IPS DF 6.9 (cell line): ENCODE results near the gene FABP7.

ENCODE experiments used
- DNase-seq: peaks from one replicate; pipeline ENCODE4 v3.0.0-alpha.2; 2013; ENCODE audit warnings: low read depth, low spot score
- H3K27ac ChIP-seq: one replicate; pipeline ENCODE4 v1.5.1; 2013; ENCODE audit warnings: low read length, control low read depth
- H3K27me3 ChIP-seq: 2 replicates; pipeline ENCODE4 v1.6.1; 2013; ENCODE audit warnings: mild to moderate bottlenecking, low read length; ENCODE audit not compliant: control insufficient read depth, insufficient read depth
- H3K36me3 ChIP-seq: 2 replicates; pipeline ENCODE4 v1.6.1; 2013; ENCODE audit warnings: low read length; ENCODE audit not compliant: control insufficient read depth, insufficient read depth
- H3K4me1 ChIP-seq: 2 replicates; pipeline ENCODE4 v1.6.1; 2013; ENCODE audit warnings: low read length; ENCODE audit not compliant: control insufficient read depth, insufficient read depth
- H3K4me3 ChIP-seq: 2 replicates; pipeline ENCODE4 v1.5.1; 2013; ENCODE audit warnings: mild to moderate bottlenecking, low read length
- H3K9me3 ChIP-seq: 2 replicates; pipeline ENCODE4 v1.6.1; 2013; ENCODE audit warnings: low read length, inconsistent platforms; ENCODE audit not compliant: control insufficient read depth, insufficient read depth
- WGBS: extraction: QIAGEN DNeasy Blood & Tissue Kit; methylation state at CpG from one replicate; pipeline ENCODE4 v1.1.7; 2013; ENCODE audit warnings: mixed read lengths, missing lambda C conversion rate; ENCODE audit not compliant: insufficient read length, insufficient coverage; 5-methylcytosine and 5-hydroxymethylcytosine counted together

FABP7 gene

GRCh38 chr6:122792766-122793165 is 13.2 kb downstream of the FABP7 start:
- H3K4me3 ChIP-seq = no peak overlapping the region
- no peak overlapping the region for H3K27ac ChIP-seq
- no peaks in the 10 kb centered on the region for H3K9me3 ChIP-seq
- no CpG with 5 or more reads among the region's 2 CpGs for WGBS
- H3K36me3 ChIP-seq = no peaks in the 10 kb centered on the region
- H3K27me3 ChIP-seq = 0 out of 2 replicates have a peak, but pooled peaks cover 1% of the 10 kb centered on the region
- H3K4me1 ChIP-seq = peaks cover 2% of the 10 kb centered on the region; the same call in 1 of the 2 replicates
- DNase-seq = no peak

- DNase-seq = no peak
- no CpG with 5 or more reads among the region's 3 CpGs for WGBS
- no peak overlapping the region for H3K27ac ChIP-seq
- H3K9me3 ChIP-seq = no peaks in the 10 kb centered on the region
- no peak overlapping the region for H3K4me3 ChIP-seq
- no peaks in the 10 kb centered on the region for H3K36me3 ChIP-seq
- H3K27me3 ChIP-seq = no peaks in the 10 kb centered on the region
- H3K4me1 ChIP-seq = no peaks in the 10 kb centered on the region
Observed at GRCh38 chr6:122797537-122797936, 18.0 kb downstream of the FABP7 start.

GRCh38 chr6:122798099-122798641 is 18.7 kb downstream of the FABP7 start:
- Histone ChIP-seq H3K27me3 (no peaks in the 10 kb centered on the region), H3K4me1 (no peaks in the 10 kb centered on the region), H3K4me3 (no peak overlapping the region), H3K27ac (no peak overlapping the region), H3K36me3 (no peaks in the 10 kb centered on the region), H3K9me3 (no peaks in the 10 kb centered on the region)
- no peak for DNase-seq
- no CpG with 5 or more reads among the region's 6 CpGs for WGBS

GRCh38 chr6:122799140-122799745 is 19.7 kb downstream of the FABP7 start:
- DNase-seq = no peak
- WGBS = no CpG with 5 or more reads among the region's 4 CpGs
- no peaks in the 10 kb centered on the region for H3K4me1 ChIP-seq

GRCh38 chr6:122799916-122800686 is 20.6 kb downstream of the FABP7 start:
- no peak for DNase-seq
- H3K4me1 ChIP-seq = no peaks in the 10 kb centered on the region
- no peak overlapping the region for H3K27ac ChIP-seq
- WGBS = no CpG with 5 or more reads among the region's 5 CpGs
- H3K36me3 ChIP-seq = no peaks in the 10 kb centered on the region
- H3K9me3 ChIP-seq = no peaks in the 10 kb centered on the region
- no peak overlapping the region for H3K4me3 ChIP-seq
- H3K27me3 ChIP-seq = no peaks in the 10 kb centered on the region

More at GRCh38 chr6:122799140-122799745, 19.7 kb downstream of the FABP7 start:
- H3K4me3 ChIP-seq = no peak overlapping the region
- H3K27ac ChIP-seq = no peak overlapping the region
- H3K27me3 ChIP-seq = no peaks in the 10 kb centered on the region
- H3K9me3 ChIP-seq = no peaks in the 10 kb centered on the region
- no peaks in the 10 kb centered on the region for H3K36me3 ChIP-seq

- H3K27ac ChIP-seq = no peak overlapping the region
- H3K4me3 ChIP-seq = no peak overlapping the region
- DNase-seq = no peak
- H3K4me1 ChIP-seq = no peaks in the 10 kb centered on the region
- no peaks in the 10 kb centered on the region for H3K36me3 ChIP-seq
- WGBS = no CpG with 5 or more reads among the region's 3 CpGs
- H3K27me3 ChIP-seq = no peaks in the 10 kb centered on the region
- no peaks in the 10 kb centered on the region for H3K9me3 ChIP-seq
Observed at GRCh38 chr6:122800906-122801305, 21.4 kb downstream of the FABP7 start.

GRCh38 chr6:122801397-122801796 is 21.9 kb downstream of the FABP7 start:
- Histone ChIP-seq H3K27me3 (no peaks in the 10 kb centered on the region), H3K4me3 (no peak overlapping the region), H3K36me3 (no peaks in the 10 kb centered on the region), H3K9me3 (no peaks in the 10 kb centered on the region), H3K4me1 (no peaks in the 10 kb centered on the region), H3K27ac (no peak overlapping the region)
- no CpG with 5 or more reads among the region's 1 CpG for WGBS
- no peak for DNase-seq

- no peaks in the 10 kb centered on the region for H3K27me3 ChIP-seq
- no peak for DNase-seq
- H3K36me3 ChIP-seq = no peaks in the 10 kb centered on the region
- no peaks in the 10 kb centered on the region for H3K9me3 ChIP-seq
- H3K27ac ChIP-seq = no peak overlapping the region
- no CpG with 5 or more reads among the region's 4 CpGs for WGBS
- H3K4me1 ChIP-seq = no peaks in the 10 kb centered on the region
- no peak overlapping the region for H3K4me3 ChIP-seq
Observed at GRCh38 chr6:122803171-122803661, 23.7 kb downstream of the FABP7 start.

GRCh38 chr6:122804962-122805485 is 25.5 kb downstream of the FABP7 start:
- H3K9me3 ChIP-seq = no peaks in the 10 kb centered on the region
- no peaks in the 10 kb centered on the region for H3K4me1 ChIP-seq
- DNase-seq = no peak
- no peak overlapping the region for H3K27ac ChIP-seq
- no peaks in the 10 kb centered on the region for H3K36me3 ChIP-seq
- no peaks in the 10 kb centered on the region for H3K27me3 ChIP-seq
- WGBS = no CpG with 5 or more reads among the region's 5 CpGs
- no peak overlapping the region for H3K4me3 ChIP-seq

- H3K27me3 ChIP-seq = no peaks in the 10 kb centered on the region
- H3K36me3 ChIP-seq = no peaks in the 10 kb centered on the region
- H3K4me3 ChIP-seq = no peak overlapping the region
- no peak for DNase-seq
- no peak overlapping the region for H3K27ac ChIP-seq
- no peaks in the 10 kb centered on the region for H3K4me1 ChIP-seq
- no CpG with 5 or more reads among the region's 2 CpGs for WGBS
- no peaks in the 10 kb centered on the region for H3K9me3 ChIP-seq
Observed at GRCh38 chr6:122806291-122806690, 26.8 kb downstream of the FABP7 start.
